Stimulated activated CD8-positive, alpha-beta memory T cell treated with anti-CD3 and anti-CD28 coated beads, Interleukin-15, amount 100 ng/mL, for 1 hour (primary cell): ENCODE data around the gene UBE2H.

Experiments used
- DNase-seq: peaks from one replicate; pipeline ENCODE4 v3.0.0-alpha.2; 2020; ENCODE audit warnings: low read depth

UBE2H gene

GRCh38 chr7:129950191-129950932, 2.4 kb downstream of the UBE2H start:
- no peak for DNase-seq

DNA sequence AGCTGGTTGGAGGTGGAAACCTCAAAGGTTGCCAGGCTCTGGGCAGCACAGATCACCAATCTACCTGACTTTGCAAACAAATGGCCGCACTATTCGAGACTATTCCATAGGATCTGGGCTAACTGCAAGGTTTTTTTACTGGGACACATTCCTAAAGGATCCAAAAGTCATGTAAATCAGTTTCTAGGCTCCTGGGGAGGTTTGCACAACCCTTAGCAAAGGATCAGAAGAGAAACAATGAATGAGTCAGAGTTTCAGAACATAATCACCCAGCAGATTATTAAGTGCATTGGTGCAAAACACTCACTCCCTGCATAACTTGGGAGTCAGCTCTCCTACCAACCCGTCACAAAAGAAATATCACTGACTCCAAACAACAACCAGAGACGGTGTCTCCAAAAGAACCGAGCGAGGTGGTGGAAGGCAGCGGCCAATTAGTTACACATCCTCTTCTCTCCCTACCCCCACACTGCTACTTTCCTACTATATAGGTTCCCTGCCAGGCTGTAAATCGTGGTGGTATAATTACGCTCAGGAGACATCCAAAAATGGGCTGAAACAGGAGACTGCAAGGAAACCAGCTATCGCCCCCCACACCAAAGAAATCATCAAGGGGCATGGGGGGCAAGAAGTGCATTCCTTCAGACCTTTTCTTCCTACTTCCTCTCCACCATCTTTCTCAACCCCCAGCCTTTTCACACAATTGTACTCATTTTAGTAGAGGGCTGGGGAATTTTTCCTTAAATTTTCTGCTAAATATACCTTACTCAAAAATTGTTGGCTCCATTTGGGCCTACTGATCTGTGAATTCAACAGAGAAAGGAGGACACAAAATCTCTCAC, 3.2 kb downstream of the UBE2H start:
- no peak for DNase-seq

- DNase-seq = peak; percentile 64
Measured at GRCh38 chr7:129948877-129949291, 3.9 kb downstream of the UBE2H start.

DNA sequence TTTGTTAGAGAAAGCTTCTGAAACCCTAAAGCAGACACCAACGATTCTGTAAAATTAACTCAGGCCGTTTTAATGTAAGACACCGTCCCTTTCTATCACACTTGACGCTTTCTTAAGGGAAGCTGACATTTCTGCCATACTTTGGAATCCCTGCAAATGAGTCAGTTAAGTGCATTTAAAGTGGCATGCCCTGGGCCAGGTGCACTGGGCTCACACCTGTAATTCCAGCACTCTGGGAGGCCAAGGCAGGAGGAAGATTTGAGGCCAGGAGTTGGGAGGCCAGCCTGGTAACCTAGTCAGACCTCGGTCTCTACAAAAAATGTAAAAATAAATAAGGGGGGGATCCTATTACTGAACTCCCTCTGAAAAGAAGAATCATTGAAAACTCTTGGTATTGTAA, 4.4 kb downstream of the UBE2H start:
- no peak for DNase-seq

GRCh38 chr7:129947701-129948100, 5.1 kb downstream of the UBE2H start:
- no peak for DNase-seq

- no peak for DNase-seq
Measured at GRCh38 chr7:129947049-129947448, 5.7 kb downstream of the UBE2H start.

- DNase-seq = no peak
Measured at GRCh38 chr7:129946282-129946681, 6.5 kb downstream of the UBE2H start.

DNA sequence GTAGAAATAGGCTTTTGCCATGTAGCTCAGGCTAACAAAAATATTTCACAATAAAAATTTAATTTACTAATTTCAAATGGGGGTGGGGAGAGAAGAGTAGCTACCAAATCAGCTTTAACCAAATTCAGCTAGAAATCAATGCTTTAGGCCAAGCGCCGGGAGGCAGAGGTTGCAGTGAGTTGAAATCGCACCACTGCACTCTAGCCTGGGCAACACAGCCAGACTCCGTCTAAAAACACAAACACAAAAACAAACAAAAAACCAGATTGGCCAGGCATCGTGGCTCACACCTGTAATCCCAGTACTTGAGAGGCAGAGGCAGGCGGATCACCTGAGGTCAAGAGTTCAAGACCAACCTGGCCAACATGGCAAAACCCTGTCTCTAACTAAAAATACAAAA, 9.4 kb downstream of the UBE2H start:
- DNase-seq = no peak

DNA sequence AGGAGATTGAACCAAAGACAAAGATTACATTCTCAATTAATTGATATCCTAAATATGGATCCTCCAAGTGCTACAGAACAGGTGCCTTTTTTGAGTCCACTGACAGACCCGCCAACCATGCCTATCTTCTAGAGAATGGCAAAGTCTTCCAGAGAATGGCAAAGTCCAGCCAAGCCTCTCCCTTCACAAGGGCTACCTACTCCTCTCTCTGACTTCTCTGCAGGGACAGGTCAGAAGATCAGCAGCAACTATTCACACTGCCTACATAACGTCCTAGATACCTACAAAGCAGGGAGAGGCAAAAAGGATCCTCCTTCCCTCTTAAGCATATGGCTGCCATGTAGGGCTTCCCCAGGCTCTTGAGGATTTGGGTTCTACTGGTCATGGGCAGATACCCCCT, 12.4 kb downstream of the UBE2H start:
- DNase-seq = no peak

DNA sequence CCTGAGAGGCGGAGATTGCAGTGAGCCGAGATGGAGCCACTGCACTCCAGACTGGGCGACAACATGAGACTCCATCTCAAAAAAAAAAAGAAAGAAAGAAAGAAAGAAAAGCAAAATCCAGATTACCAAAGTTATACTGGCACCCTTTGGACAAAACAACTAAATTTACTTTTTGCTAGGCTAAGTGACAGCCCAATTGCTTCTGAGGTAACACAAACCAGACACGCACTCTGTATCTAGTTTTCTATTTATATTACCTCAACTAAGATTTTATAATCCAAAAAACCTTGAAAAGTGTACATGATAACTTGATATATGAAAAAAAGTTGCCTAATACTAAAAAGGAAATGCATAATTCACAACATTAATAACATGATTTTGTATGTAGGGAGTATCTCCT, 12.9 kb downstream of the UBE2H start:
- no peak for DNase-seq

DNA sequence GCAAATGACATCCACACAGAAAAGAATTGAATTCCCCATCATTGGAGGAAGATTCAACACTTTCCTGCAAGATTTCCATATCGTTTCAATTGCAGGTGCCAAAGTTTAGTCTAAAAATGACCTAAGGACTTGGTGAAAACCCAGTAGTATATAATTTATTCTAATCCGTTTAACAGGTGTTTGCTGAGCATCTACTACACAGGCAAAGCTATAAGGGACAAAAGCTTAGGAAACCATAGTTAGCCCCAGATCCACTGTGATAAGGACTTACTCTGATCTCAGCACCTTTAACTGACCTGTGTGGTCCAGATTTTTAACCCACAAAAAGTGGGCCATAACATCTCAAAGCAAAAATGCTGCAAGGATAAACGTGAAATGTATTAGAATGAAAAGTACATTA, 19.1 kb downstream of the UBE2H start:
- no peak for DNase-seq

DNA sequence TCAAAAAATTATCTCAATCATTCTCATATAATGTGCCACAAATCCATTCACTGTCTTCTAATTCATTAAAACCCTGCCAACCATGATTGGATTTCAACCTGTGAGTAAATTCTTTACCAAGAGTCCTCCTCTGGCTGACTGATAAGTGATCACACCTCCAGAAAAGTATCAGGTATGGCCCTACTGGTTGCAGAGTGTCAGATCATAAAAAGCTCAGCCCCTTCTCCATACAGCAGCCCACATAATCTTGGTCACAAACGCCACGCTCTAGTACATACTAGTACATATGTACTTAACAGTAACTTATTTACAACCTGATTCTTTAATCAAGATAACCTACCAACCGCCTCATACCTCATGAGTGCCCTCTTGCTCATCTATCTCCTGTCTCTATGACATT, 26.1 kb downstream of the UBE2H start:
- no peak for DNase-seq

DNA sequence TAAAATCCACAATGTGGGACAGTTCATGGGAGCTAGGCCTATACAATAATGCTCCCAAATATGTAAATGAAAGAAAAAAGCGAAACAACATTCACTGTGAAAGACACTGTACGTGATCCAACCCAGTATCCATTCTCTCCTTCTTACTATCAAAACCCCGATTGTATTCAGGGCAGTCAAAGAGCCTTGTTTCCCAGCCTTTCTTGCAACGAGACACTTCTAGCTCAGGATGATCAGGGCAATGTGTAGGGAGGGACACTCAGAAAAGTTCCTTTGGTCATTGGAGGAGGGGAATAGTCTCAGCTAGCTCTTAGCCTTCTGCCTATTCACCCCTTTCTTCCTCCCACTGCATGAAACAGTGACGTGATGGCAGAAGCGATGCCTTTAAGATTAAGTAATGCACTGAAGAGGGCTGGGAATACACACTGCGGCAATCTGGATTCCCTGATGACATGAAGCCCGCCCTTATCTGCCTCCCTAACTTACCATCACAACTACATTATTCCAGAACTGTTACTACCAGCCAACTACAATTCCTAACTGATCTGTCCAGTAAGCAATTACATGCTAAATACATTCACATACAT, 27.3 kb downstream of the UBE2H start:
- no peak for DNase-seq

DNA sequence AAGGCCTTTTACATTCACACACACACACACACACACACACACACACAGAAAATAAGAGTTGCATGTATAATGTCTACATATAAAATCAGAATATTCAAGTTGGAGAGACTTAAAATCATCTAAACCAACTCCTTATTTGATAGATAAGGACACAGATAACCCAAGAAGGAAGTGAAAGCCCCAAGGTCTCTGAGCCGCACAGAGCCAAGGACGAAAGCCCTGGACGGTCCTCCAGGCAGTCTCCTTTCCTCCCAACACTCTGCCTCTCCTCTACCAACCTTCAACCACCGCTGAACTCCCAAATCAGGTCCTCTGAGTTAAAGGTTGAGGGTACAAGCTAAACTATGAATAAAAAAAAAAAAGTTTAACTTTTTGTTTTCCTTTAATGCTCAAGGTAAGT, 28.2 kb downstream of the UBE2H start:
- no peak for DNase-seq

GRCh38 chr7:129923709-129924108, 29.1 kb downstream of the UBE2H start:
- no peak for DNase-seq

DNA sequence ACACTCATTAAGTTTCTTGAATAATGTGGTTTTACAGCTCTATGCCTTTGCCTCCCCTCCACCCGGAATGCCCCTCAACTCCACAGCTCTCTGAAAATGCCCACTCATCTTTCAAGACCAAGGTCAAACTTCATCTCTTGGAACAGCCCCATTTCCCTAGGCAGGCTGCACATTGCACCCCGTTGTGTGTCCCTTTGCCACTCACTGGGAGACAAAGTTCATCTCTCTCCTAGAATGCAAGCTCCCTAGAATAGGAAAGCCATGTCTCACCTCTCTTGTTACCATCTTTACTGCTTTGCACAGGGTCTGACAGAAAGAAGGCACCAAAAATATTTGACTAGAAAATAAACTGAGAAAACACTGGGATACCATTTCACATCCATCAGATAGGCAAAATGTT, 33.3 kb downstream of the UBE2H start:
- DNase-seq = no peak

- no peak for DNase-seq
Measured at GRCh38 chr7:129918922-129919321, 33.8 kb downstream of the UBE2H start.

DNA sequence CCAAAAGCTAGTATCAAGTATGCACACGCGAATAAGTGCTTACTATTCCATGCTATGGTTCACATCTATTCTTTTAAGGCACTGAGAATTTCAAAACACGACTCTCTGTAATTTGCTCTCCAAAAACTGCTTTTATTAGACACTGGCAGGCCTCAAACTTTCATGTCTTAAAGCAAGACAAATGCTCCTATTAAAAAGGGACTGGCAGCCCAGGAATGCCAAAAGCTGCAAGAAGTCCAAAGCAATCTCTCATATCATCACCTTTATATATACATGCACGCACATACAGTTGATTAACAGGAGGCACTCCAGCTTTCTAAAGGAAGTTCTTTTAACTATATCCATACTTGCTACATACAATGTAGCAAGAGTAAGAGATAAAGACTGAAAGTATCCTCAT, 34.8 kb downstream of the UBE2H start:
- DNase-seq = no peak

- no peak for DNase-seq
Measured at GRCh38 chr7:129914536-129915272, 38.1 kb downstream of the UBE2H start.

- no peak for DNase-seq
Measured at GRCh38 chr7:129913428-129913827, 39.3 kb downstream of the UBE2H start.

- DNase-seq = no peak
Measured at GRCh38 chr7:129911790-129912189, 41.0 kb downstream of the UBE2H start.

DNA sequence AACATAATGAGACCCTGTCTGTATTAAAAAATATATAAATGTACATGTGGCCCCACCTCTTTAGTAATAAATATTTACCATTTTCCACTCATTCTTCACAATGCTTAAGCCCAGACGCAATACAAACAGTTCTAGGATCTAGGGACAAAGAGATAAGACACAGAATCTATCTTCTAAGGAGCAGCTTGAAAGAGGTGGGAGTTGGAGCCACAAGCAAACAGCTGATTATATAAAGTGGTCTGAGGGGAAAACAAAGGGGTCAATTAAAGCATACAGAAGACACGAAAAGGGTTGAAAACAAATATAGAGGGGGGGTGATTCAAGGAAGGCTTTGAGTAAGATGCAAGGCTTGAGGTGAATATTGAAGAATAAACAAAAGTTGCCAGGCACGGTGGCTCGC, 43.1 kb downstream of the UBE2H start:
- no peak for DNase-seq
